Fibroblast of lung (primary cell): ENCODE data around the gene SLC4A5. TPM values are rescaled to one million over a fixed set of nuclear protein-coding genes. Genes with fewer than 3 reads are reported as not detected.

Experiments used
- DNase-seq, 2 donors: peaks; one replicate each; pipeline versions ENCODE4 v3.0.0 to v3.0.0-alpha.2; 2010; ENCODE audit warnings: low read depth in 2 of 2
- H2AFZ ChIP-seq: 2 replicates; pipeline ENCODE4 v1.5.1; 2012; ENCODE audit warnings: low read length, control low read depth, inconsistent platforms
- H3K27ac ChIP-seq: 2 replicates; pipeline ENCODE4 v1.5.1; 2011; ENCODE audit warnings: low read length, control low read depth; ENCODE audit not compliant: insufficient read depth
- H3K27me3 ChIP-seq: 2 replicates; pipeline ENCODE4 v1.5.1; 2011; ENCODE audit warnings: mild to moderate bottlenecking, low read length; ENCODE audit not compliant: control insufficient read depth, insufficient read depth
- H3K36me3 ChIP-seq: 2 replicates; pipeline ENCODE4 v1.5.1; 2011; ENCODE audit warnings: low read length; ENCODE audit not compliant: control insufficient read depth, insufficient read depth
- H3K4me1 ChIP-seq: 2 replicates; pipeline ENCODE4 v1.5.1; 2011; ENCODE audit warnings: low read length; ENCODE audit not compliant: control insufficient read depth, insufficient read depth; ENCODE audit errors: extremely low read depth
- H3K4me2 ChIP-seq: 2 replicates; pipeline ENCODE4 v1.5.1; 2011; ENCODE audit warnings: low read length, control low read depth; ENCODE audit not compliant: insufficient read depth; ENCODE audit errors: extremely low read depth
- H3K4me3 ChIP-seq, 4 experiments: fragments of 200-600 bp in 1 of 4; sonication (generic) in 1 of 4; replicated peaks in 1 of 4; 2 replicates each; pipeline ENCODE4 v1.5.1; 2011 to 2016; ENCODE audit warnings: low read length in 4 of 4, low read depth in 3 of 4, mild to moderate bottlenecking in 3 of 4, control low read depth in 2 of 4, inconsistent platforms in 1 of 4, mixed read lengths in 1 of 4; ENCODE audit not compliant: insufficient read depth in 1 of 4; ENCODE audit errors: control extremely low read depth in 1 of 4
- H3K79me2 ChIP-seq: 2 replicates; pipeline ENCODE4 v1.5.1; 2012; ENCODE audit warnings: mild to moderate bottlenecking, low read length, inconsistent platforms; ENCODE audit not compliant: control insufficient read depth, insufficient read depth
- H3K9ac ChIP-seq: 2 replicates; pipeline ENCODE4 v1.5.1; 2011; ENCODE audit warnings: mild to moderate bottlenecking, low read length, control low read depth; ENCODE audit not compliant: insufficient read depth
- H3K9me3 ChIP-seq: 2 replicates; pipeline ENCODE4 v1.5.1; 2012; ENCODE audit warnings: low read depth, low read length; ENCODE audit not compliant: control insufficient read depth, insufficient read depth
- H4K20me1 ChIP-seq: 2 replicates; pipeline ENCODE4 v1.5.1; 2011; ENCODE audit warnings: low read length; ENCODE audit not compliant: control insufficient read depth, insufficient read depth; ENCODE audit errors: extremely low read depth
- EZH2 ChIP-seq: IDR thresholded peaks from 2 replicates; pipeline ENCODE4 v1.5.1; 2012; ENCODE audit warnings: low read length, control low read depth, mild to moderate bottlenecking; ENCODE audit errors: missing control alignments
- polyA plus RNA-seq, 2 donors: library from polyadenylated mRNA; depleted of rRNA in 1 of 2; stranded (reverse) in 1 of 2; unstranded in 1 of 2; fragments of >200 nt; gene quantifications; 2 replicates each; pipeline ENCODE4 v1.2.1, GENCODE V29; 2011 to 2012; ENCODE audit warnings: missing spikeins in 1 of 2
- total RNA-seq: library from RNA; depleted of rRNA; stranded (reverse); fragments of >200 nt; gene quantifications from 2 replicates; pipeline ENCODE4 v1.2.1, GENCODE V29; 2014
- TF ChIP-seq, protein P1 (sequence below), 2 donors: IDR thresholded peaks in 1 of 2; conservative IDR thresholded peaks in 1 of 2; 1 replicate in 1 of 2; 2 replicates in 1 of 2; pipeline ENCODE4 v1.5.1; 2011 to 2012; ENCODE audit warnings: low read length in 2 of 2, control low read depth in 1 of 2, inconsistent platforms in 1 of 2, low read depth in 1 of 2, mild to moderate bottlenecking in 1 of 2

The SLC4A5 gene
- total and polyA plus RNA-seq, 2 donors (not counting 1 experiment from before 2014, with no cell fraction given): 0.12 to 0.17 TPM

DNA sequence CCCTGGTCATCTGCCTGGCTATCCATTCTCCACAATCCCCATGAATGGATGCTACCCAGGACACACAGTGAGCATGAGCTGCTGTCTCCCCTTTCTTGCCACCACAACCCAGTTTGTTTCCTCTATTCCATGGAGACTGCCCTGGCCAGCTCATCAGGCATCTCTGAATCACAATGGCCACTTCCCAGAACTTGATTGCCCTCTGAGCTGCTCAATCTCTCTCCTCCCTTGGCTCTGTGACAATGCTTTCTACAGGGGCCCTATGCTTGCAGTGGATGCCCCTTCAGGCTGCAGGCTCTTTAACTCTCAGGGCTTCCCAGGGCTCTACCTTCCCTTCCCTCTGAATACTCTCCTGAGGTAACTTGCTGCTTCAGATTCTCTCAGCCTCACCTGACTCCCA lies 14.4 kb upstream of the SLC4A5 start:
- Histone ChIP-seq H3K4me1 (no peaks in the 10 kb centered on the region), H3K79me2 (no peaks in the 10 kb centered on the region), H3K4me3 (no peak overlapping the region), H4K20me1 (no peaks in the 10 kb centered on the region), H3K27me3 (no peaks in the 10 kb centered on the region), H3K27ac (no peak overlapping the region), H3K4me2 (no peak overlapping the region), H2AFZ (no peak overlapping the region), H3K9ac (no peak overlapping the region), H3K36me3 (peaks cover 9% of the 10 kb centered on the region), H3K9me3 (no peaks in the 10 kb centered on the region)
- DNase-seq: peak in 1 of 2 donors; percentile 12
- TF ChIP-seq EZH2: no peak
- TF ChIP-seq, protein P1, sequence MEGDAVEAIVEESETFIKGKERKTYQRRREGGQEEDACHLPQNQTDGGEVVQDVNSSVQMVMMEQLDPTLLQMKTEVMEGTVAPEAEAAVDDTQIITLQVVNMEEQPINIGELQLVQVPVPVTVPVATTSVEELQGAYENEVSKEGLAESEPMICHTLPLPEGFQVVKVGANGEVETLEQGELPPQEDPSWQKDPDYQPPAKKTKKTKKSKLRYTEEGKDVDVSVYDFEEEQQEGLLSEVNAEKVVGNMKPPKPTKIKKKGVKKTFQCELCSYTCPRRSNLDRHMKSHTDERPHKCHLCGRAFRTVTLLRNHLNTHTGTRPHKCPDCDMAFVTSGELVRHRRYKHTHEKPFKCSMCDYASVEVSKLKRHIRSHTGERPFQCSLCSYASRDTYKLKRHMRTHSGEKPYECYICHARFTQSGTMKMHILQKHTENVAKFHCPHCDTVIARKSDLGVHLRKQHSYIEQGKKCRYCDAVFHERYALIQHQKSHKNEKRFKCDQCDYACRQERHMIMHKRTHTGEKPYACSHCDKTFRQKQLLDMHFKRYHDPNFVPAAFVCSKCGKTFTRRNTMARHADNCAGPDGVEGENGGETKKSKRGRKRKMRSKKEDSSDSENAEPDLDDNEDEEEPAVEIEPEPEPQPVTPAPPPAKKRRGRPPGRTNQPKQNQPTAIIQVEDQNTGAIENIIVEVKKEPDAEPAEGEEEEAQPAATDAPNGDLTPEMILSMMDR (conservative IDR thresholded peaks at IDR 0.05 in 1 of 2, IDR thresholded peaks at IDR 0.05 in 1 of 2; ENCODE audit: low read depth in 1 of 2, low read length in 2 of 2): no peak

DNA sequence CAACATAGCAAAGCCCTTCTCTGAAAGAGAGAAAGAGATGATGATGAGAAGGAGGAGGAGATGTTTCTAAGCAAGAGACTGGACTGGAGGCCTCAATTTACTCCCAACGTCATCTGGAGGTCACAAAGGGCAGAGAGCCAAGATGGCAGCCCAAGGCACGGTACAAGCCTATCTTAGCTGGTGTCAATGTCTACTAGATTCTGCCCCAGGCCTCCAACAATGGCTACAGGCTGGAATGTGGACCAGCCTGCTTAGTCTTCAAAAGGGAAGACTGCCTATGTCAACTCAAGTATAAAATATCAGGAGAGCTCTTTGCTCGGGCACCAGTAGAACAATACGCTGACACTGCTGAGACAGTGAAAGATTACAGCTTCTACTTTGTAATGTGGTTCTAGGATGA lies 6.7 kb upstream of the SLC4A5 start:
- Histone ChIP-seq H2AFZ (no peak overlapping the region), H3K79me2 (no peaks in the 10 kb centered on the region), H3K4me1 (no peaks in the 10 kb centered on the region), H3K4me3 (no peak overlapping the region), H3K9me3 (no peaks in the 10 kb centered on the region), H3K27ac (no peak overlapping the region), H3K4me2 (no peak overlapping the region), H4K20me1 (no peaks in the 10 kb centered on the region), H3K36me3 (no peaks in the 10 kb centered on the region), H3K27me3 (no peaks in the 10 kb centered on the region), H3K9ac (no peak overlapping the region)
- TF ChIP-seq, protein P1 (conservative IDR thresholded peaks at IDR 0.05 in 1 of 2, IDR thresholded peaks at IDR 0.05 in 1 of 2; ENCODE audit: low read depth in 1 of 2, low read length in 2 of 2): no peak
- no peak for TF ChIP-seq EZH2
- DNase-seq: no peak

DNA sequence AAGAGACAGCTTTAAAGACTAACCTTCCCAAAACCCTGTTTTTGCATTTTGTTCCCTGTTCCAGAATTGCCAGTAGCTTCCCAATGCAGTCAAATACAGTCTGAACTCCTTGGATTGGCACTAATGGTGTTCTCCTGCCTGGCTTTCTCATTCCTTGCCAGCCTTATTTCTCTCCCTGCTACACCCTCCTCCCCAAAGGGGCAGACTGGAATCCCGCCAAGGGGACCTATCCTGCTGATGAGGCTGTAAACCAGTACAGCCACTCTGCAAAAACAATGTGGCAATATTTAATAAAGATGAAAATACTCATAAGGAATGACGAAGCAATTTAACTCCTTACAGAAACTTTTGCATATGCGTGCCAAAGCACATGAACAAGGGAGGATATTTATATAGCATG lies 4.5 kb upstream of the SLC4A5 start:
- H3K27me3 ChIP-seq: peaks cover 1% of the 10 kb centered on the region
- H4K20me1 ChIP-seq: no peaks in the 10 kb centered on the region
- H3K4me1 ChIP-seq: no peaks in the 10 kb centered on the region
- no peak overlapping the region for H3K27ac ChIP-seq
- H3K79me2 ChIP-seq: no peaks in the 10 kb centered on the region
- no peak overlapping the region for H3K9ac ChIP-seq
- H3K4me2 ChIP-seq: no peak overlapping the region
- DNase-seq: no peak
- H3K4me3 ChIP-seq: no peak overlapping the region
- no peak overlapping the region for H2AFZ ChIP-seq
- no peaks in the 10 kb centered on the region for H3K9me3 ChIP-seq
- no peak for TF ChIP-seq EZH2
- TF ChIP-seq, protein P1 (conservative IDR thresholded peaks at IDR 0.05 in 1 of 2, IDR thresholded peaks at IDR 0.05 in 1 of 2; ENCODE audit: low read depth in 1 of 2, low read length in 2 of 2): no peak
- no peaks in the 10 kb centered on the region for H3K36me3 ChIP-seq
